GM23338 (cell line): ENCODE results near the gene SLC25A42. TPM values are rescaled to one million over a fixed set of nuclear protein-coding genes. Genes with fewer than 3 reads are reported as not detected.

Experiments used
- ATAC-seq: fragments of 200-7000 bp; cut with Tn5 transposase; 3 replicates; pipeline ENCODE4 v1.9.1; 2020
- DNase-seq: peaks from one replicate; pipeline ENCODE4 v3.0.0-alpha.2; 2015; ENCODE audit warnings: low spot score
- H2AFZ ChIP-seq: fragments of 200-600 bp; sonication (generic); 2 replicates; pipeline ENCODE4 v1.8.0; 2016; ENCODE audit warnings: antibody characterized with exemption, mild to moderate bottlenecking, moderate library complexity
- H3F3A ChIP-seq: fragments of 200-600 bp; sonication (generic); replicated peaks from 2 replicates; pipeline ENCODE4 v1.8.0; 2017; ENCODE audit warnings: antibody characterized with exemption, mixed run types, low read depth
- H3K27ac ChIP-seq: fragments of 200-600 bp; sonication (generic); 2 replicates; pipeline ENCODE4 v1.6.1; 2016; ENCODE audit warnings: low read depth
- H3K27me3 ChIP-seq: fragments of 200-600 bp; sonication (generic); 2 replicates; pipeline ENCODE4 v1.8.0; 2016; ENCODE audit warnings: mild to moderate bottlenecking, mixed run types, moderate library complexity; ENCODE audit not compliant: insufficient read depth
- H3K36me3 ChIP-seq: fragments of 200-600 bp; sonication (generic); 2 replicates; pipeline ENCODE4 v1.8.0; 2016; ENCODE audit warnings: mild to moderate bottlenecking; ENCODE audit not compliant: insufficient read depth
- H3K4me1 ChIP-seq: fragments of 200-600 bp; sonication (generic); 2 replicates; pipeline ENCODE4 v1.8.0; 2016; ENCODE audit warnings: mild to moderate bottlenecking, moderate library complexity; ENCODE audit not compliant: insufficient read depth
- H3K4me2 ChIP-seq: fragments of 200-600 bp; sonication (generic); 2 replicates; pipeline ENCODE4 v1.7.1; 2017; ENCODE audit warnings: mixed run types
- H3K4me3 ChIP-seq: fragments of 200-600 bp; sonication (generic); 2 replicates; pipeline ENCODE4 v1.6.1; 2016; ENCODE audit warnings: mixed run types
- H3K79me2 ChIP-seq: fragments of 200-600 bp; sonication (generic); replicated peaks from 2 replicates; pipeline ENCODE4 v1.8.0; 2017; ENCODE audit warnings: mild to moderate bottlenecking; ENCODE audit not compliant: insufficient read depth
- H3K9me2 ChIP-seq: fragments of 200-600 bp; sonication (generic); 2 replicates; pipeline ENCODE4 v1.8.0; 2017; ENCODE audit not compliant: insufficient read depth
- H4K20me1 ChIP-seq: fragments of 200-600 bp; sonication (generic); replicated peaks from 2 replicates; pipeline ENCODE4 v1.8.0; 2017; ENCODE audit warnings: mild to moderate bottlenecking; ENCODE audit not compliant: insufficient read depth
- H3K27ac Mint-ChIP-seq: 2 replicates; pipeline ENCODE4 v1.8.0; 2020; ENCODE audit warnings: inconsistent platforms, mild to moderate bottlenecking, moderate library complexity, mixed read lengths
- H3K27me3 Mint-ChIP-seq: 3 replicates; pipeline ENCODE4 v1.8.0; 2022; ENCODE audit warnings: low read depth, mild to moderate bottlenecking, moderate library complexity, mixed read lengths, inconsistent platforms; ENCODE audit not compliant: insufficient read depth, poor library complexity
- H3K36me3 Mint-ChIP-seq: 3 replicates; pipeline ENCODE4 v1.8.0; 2021; ENCODE audit warnings: low read depth, mild to moderate bottlenecking, inconsistent platforms, moderate library complexity, mixed read lengths
- H3K4me1 Mint-ChIP-seq: 3 replicates; pipeline ENCODE4 v1.8.0; 2020; ENCODE audit warnings: mild to moderate bottlenecking, inconsistent platforms, mixed read lengths
- H3K4me3 Mint-ChIP-seq: 3 replicates; pipeline ENCODE4 v1.8.0; 2021; ENCODE audit warnings: moderate library complexity, mild to moderate bottlenecking, inconsistent platforms, mixed read lengths
- H3K9me3 Mint-ChIP-seq: 3 replicates; pipeline ENCODE4 v1.8.0; 2020; ENCODE audit warnings: moderate library complexity, mild to moderate bottlenecking, inconsistent platforms, mixed read lengths
- CREB1 ChIP-seq: fragments of 250-450 bp; sonication (Bioruptor Pico); IDR thresholded peaks from 2 replicates; pipeline ENCODE4 v1.5.0; 2020; ENCODE audit warnings: low read depth, mild to moderate bottlenecking, moderate library complexity
- CTCF ChIP-seq, 2 experiments: fragments of 200-600 bp in 1 of 2; sonication (generic) in 1 of 2; conservative IDR thresholded peaks; 2 replicates each; pipeline versions ENCODE4 v1.5.1 to v1.6.1; 2016 to 2017; ENCODE audit warnings: antibody characterized with exemption in 2 of 2, low read depth in 2 of 2, mild to moderate bottlenecking in 2 of 2, moderate library complexity in 1 of 2
- ETS1 ChIP-seq: IDR thresholded peaks from 2 replicates; pipeline ENCODE4 v1.6.1; 2016; ENCODE audit warnings: antibody characterized with exemption
- EZH2 ChIP-seq: fragments of 200-600 bp; sonication (generic); IDR thresholded peaks from one replicate; pipeline ENCODE4 v1.8.0; 2017; ENCODE audit warnings: antibody characterized with exemption, mild to moderate bottlenecking, low read depth; ENCODE audit not compliant: unreplicated experiment
- EZH2phosphoT487 ChIP-seq: fragments of 200-600 bp; sonication (generic); IDR thresholded peaks from one replicate; pipeline ENCODE4 v1.8.1; 2018; ENCODE audit warnings: antibody characterized with exemption; ENCODE audit not compliant: unreplicated experiment
- JUNB ChIP-seq: IDR thresholded peaks from one replicate; pipeline ENCODE4 v1.6.1; 2016; ENCODE audit warnings: antibody characterized with exemption; ENCODE audit not compliant: unreplicated experiment
- NANOG ChIP-seq: IDR thresholded peaks from 2 replicates; pipeline ENCODE4 v1.6.1; 2016; ENCODE audit warnings: antibody characterized with exemption, borderline replicate concordance
- POLR2AphosphoS5 ChIP-seq: IDR thresholded peaks from 2 replicates; pipeline ENCODE4 v1.6.1; 2016; ENCODE audit warnings: antibody characterized with exemption, low read depth
- REST ChIP-seq: IDR thresholded peaks from one replicate; pipeline ENCODE4 v1.6.1; 2018; ENCODE audit warnings: antibody characterized with exemption; ENCODE audit not compliant: unreplicated experiment
- STAT1 ChIP-seq: IDR thresholded peaks from one replicate; pipeline ENCODE4 v1.6.1; 2016; ENCODE audit warnings: antibody characterized with exemption; ENCODE audit not compliant: unreplicated experiment
- ZNF114 ChIP-seq: fragments of 250-450 bp; sonication (Bioruptor Pico); IDR thresholded peaks from 2 replicates; pipeline ENCODE4 v1.5.0; 2020; ENCODE audit warnings: mild to moderate bottlenecking, moderate library complexity
- ZNF331 ChIP-seq: fragments of 250-450 bp; sonication (Bioruptor Pico); IDR thresholded peaks from 2 replicates; pipeline ENCODE4 v1.5.0; 2020; ENCODE audit warnings: low read depth, mild to moderate bottlenecking, moderate library complexity
- ZNF462 ChIP-seq: fragments of 250-450 bp; sonication (Bioruptor Pico); IDR thresholded peaks from 2 replicates; pipeline ENCODE4 v1.5.0; 2020; ENCODE audit warnings: mild to moderate bottlenecking, moderate library complexity
- polyA plus RNA-seq: library from polyadenylated mRNA; unstranded; fragments of >200 nt; fragmentation: Nextera tagmentation; extraction: Ambion mirVana; gene quantifications from 2 replicates; pipeline ENCODE4 v1.2.1, GENCODE V29; 2016
- total RNA-seq: library from RNA; depleted of rRNA; stranded (reverse); fragments of >200 nt; shearing (Covaris generic); gene quantifications from 2 replicates; pipeline ENCODE4 v1.2.3, GENCODE V29; 2014

The SLC25A42 gene
- total and polyA plus RNA-seq, 2 experiments from 2014 or later: 7.3 to 7.6 TPM

DNA sequence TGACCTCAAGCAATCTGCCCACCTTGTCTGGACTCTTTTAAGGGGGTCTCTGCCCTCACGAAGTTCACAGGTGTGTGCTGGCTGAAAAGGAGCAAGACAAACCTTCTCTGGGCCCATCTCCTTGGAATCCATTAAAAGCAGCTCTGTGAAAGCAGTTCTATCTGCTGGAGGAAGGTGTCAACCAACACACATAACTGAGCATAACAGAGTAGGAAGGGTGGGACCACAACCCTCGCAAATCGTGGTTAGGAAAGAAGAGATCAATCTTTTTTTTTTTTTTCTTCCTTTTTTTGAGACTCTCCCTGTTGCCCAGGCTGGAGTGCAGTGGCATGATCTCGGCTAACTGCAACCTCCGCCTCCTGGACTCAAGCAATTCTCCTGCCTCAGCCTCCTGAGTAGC lies 31.9 kb upstream of the SLC25A42 start:
- Histone ChIP-seq H3K9me2 (no peaks in the 10 kb centered on the region), H3K27me3 (no peaks in the 10 kb centered on the region), H2AFZ (no peak overlapping the region), H3K36me3 (peaks cover 39% of the 10 kb centered on the region), H3K4me3 (peak overlapping the region; percentile 91), H3K79me2 (peaks cover 69% of the 10 kb centered on the region), H3K4me1 (peaks cover 12% of the 10 kb centered on the region; the same call in 1 of the 2 replicates), H3K27ac (peak overlapping the region; percentile 48; the same call in 1 of the 2 replicates), H3F3A (peaks cover 22% of the 10 kb centered on the region), H4K20me1 (peaks cover 56% of the 10 kb centered on the region), H3K4me2 (peak overlapping the region; percentile 99; the same call in 1 of the 2 replicates)
- Mint-ChIP-seq H3K4me1 (peaks cover 14% of the 10 kb centered on the region), H3K27ac (peak overlapping the region; percentile 85), H3K9me3 (peaks cover 5% of the 10 kb centered on the region), H3K36me3 (peaks cover 63% of the 10 kb centered on the region), H3K4me3 (peak overlapping the region; percentile 90), H3K27me3 (peaks cover 16% of the 10 kb centered on the region)
- TF ChIP-seq EZH2phosphoT487 (no peak), REST (no peak), CREB1 (no peak), ZNF462 (CRISPR knock-in tag) (no peak), POLR2AphosphoS5 (no peak), ZNF114 (CRISPR knock-in tag) (no peak), CTCF (conservative IDR thresholded peaks at IDR 0.05; ENCODE audit: low read depth in 2 of 2) (no peak), NANOG (no peak), EZH2 (no peak), STAT1 (no peak), JUNB (no peak), ZNF331 (no peak), ETS1 (no peak)
- no peak for ATAC-seq
- DNase-seq: no peak
